Endothelial cell (in vitro differentiated cells): ENCODE data around the gene C3orf62. TPM values are rescaled to one million over a fixed set of nuclear protein-coding genes. Genes with fewer than 3 reads are reported as not detected.
A peak's percentile ranks its signal among the peaks of the same experiment; 100 is the strongest.

Experiments used
- DNase-seq: peaks from one replicate; pipeline ENCODE4 v3.0.0; 2021; ENCODE audit warnings: low spot score
- H3K27ac Mint-ChIP-seq: one replicate; pipeline ENCODE4 v1.8.0; 2021; ENCODE audit warnings: mixed read lengths, inconsistent platforms; ENCODE audit not compliant: unreplicated experiment
- H3K27me3 Mint-ChIP-seq: one replicate; pipeline ENCODE4 v1.8.0; 2021; ENCODE audit warnings: mild to moderate bottlenecking, moderate library complexity, mixed read lengths, inconsistent platforms; ENCODE audit not compliant: unreplicated experiment
- H3K36me3 Mint-ChIP-seq: one replicate; pipeline ENCODE4 v1.8.0; 2021; ENCODE audit warnings: mild to moderate bottlenecking, low read depth, mixed read lengths, inconsistent platforms; ENCODE audit not compliant: unreplicated experiment
- H3K4me1 Mint-ChIP-seq: one replicate; pipeline ENCODE4 v1.8.0; 2021; ENCODE audit warnings: mild to moderate bottlenecking, mixed read lengths, inconsistent platforms; ENCODE audit not compliant: unreplicated experiment
- H3K4me3 Mint-ChIP-seq: one replicate; pipeline ENCODE4 v1.8.0; 2021; ENCODE audit warnings: mild to moderate bottlenecking, mixed read lengths, inconsistent platforms; ENCODE audit not compliant: unreplicated experiment
- H3K9me3 Mint-ChIP-seq: one replicate; pipeline ENCODE4 v1.8.0; 2021; ENCODE audit warnings: mixed read lengths, inconsistent platforms; ENCODE audit not compliant: unreplicated experiment
- total RNA-seq: library from RNA; stranded (reverse); fragmentation: NEBNext Ultra II Directional; extraction: Animal tissue kit (Norgen Biotek cat#: 25700); gene quantifications from one replicate; pipeline ENCODE4 v1.2.1, GENCODE V29; 2021; ENCODE audit not compliant: unreplicated experiment
- TF ChIP-seq, protein P1 (sequence below): fragments of 200-600 bp; sonication (generic); IDR thresholded peaks from one replicate; pipeline ENCODE4 v1.5.0; 2021; ENCODE audit warnings: antibody characterized with exemption; ENCODE audit not compliant: unreplicated experiment

Gene C3orf62
- total RNA-seq, 1 donor from 2014 or later = 3.8 TPM

DNA sequence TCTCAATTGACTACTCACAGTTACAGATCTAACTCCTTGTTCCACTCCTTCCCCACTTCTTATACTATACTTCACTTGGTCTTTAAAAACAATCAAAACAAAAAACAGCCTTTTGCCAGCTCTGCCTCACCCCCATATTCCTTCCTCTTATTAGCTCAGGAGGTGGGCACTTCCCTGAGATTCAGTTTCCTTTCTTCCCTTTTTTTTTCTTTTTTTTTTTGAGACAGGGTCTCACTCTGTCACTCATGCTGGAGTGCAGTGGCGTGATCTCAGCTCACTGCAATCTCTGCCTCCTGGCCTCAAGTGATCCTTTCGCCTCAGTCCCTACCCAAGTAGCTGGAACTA lies 6.9 kb downstream of the C3orf62 start:
- TF ChIP-seq, protein P1, sequence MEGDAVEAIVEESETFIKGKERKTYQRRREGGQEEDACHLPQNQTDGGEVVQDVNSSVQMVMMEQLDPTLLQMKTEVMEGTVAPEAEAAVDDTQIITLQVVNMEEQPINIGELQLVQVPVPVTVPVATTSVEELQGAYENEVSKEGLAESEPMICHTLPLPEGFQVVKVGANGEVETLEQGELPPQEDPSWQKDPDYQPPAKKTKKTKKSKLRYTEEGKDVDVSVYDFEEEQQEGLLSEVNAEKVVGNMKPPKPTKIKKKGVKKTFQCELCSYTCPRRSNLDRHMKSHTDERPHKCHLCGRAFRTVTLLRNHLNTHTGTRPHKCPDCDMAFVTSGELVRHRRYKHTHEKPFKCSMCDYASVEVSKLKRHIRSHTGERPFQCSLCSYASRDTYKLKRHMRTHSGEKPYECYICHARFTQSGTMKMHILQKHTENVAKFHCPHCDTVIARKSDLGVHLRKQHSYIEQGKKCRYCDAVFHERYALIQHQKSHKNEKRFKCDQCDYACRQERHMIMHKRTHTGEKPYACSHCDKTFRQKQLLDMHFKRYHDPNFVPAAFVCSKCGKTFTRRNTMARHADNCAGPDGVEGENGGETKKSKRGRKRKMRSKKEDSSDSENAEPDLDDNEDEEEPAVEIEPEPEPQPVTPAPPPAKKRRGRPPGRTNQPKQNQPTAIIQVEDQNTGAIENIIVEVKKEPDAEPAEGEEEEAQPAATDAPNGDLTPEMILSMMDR = no peak
- Mint-ChIP-seq H3K36me3 (no peaks in the 10 kb centered on the region), H3K27ac (peak overlapping the region; percentile 2), H3K4me1 (peaks cover 6% of the 10 kb centered on the region), H3K9me3 (no peaks in the 10 kb centered on the region), H3K27me3 (peaks cover 2% of the 10 kb centered on the region), H3K4me3 (no peak overlapping the region)
- no peak for DNase-seq

DNA sequence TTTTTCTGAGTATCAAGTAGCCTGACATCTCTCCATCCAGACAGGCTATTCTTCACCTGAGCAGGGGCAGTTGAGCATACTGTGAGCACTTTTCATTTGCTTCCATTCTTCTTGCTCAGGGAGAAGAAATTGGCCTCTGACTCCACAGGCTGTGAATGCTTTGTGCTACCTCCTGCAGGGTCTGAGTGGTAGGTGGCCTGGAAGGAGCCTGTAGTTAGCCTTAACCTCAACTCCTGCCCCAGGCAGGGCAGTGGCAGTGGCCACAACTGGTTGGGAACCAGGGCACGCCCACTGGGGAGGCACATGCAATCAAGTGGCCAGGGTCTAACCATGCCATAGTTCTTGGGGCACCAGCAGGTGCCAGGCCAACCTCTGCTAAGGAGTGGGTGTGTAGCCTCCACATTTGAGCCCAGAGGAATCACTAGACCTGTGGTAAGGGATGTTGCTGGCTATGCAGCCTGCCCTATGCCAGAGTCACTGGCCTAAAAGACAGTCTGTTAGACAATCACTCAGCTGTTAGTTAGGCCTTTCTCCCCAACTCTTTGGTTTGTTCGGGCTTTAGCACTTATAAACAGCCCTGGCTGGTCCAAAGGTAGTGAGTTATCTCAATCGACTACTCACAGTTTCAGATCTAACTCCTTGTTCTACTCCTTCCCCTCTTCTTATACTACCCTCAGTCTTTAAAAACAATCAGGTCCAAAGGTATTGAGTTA lies 7.4 kb downstream of the C3orf62 start:
- Mint-ChIP-seq H3K36me3 (no peaks in the 10 kb centered on the region), H3K4me3 (no peak overlapping the region), H3K27ac (peak overlapping the region; percentile 2), H3K9me3 (no peaks in the 10 kb centered on the region), H3K4me1 (peaks cover 6% of the 10 kb centered on the region), H3K27me3 (peaks cover 2% of the 10 kb centered on the region)
- TF ChIP-seq, protein P1 = no peak
- DNase-seq = no peak

DNA sequence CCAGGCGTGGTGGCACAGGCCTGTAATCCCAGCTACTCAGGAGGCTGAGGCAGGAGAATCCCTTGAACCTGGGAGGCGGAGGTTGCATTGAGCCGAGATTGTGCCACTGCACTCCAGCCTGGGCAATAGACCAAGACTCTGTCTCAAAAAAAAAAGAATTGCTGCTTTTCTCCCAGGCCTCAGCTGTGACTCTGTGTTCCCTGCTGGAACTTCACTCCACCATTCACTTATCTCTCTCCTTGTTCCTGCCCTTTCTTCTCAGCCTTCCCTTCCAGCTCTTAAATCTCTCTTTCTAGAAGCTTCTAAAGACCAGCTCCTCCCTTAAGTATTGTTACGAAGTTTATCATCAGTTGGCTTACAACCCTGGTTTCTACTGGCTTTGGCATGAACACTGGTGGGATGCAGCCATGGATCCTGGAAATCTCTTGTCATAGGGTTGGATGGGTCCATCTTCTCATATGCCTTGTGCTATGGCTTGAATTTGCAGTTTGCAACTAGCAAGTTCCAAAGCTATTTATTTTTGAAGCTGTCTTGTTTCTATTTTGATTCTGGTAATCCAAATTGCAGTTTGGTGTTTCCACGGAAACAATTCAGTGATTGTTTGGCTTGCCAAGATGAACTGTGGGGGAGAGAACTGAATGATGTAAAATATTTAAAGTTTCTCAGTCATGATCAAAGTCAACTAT lies 10.5 kb downstream of the C3orf62 start:
- DNase-seq = no peak
- Mint-ChIP-seq H3K27me3 (peaks cover 2% of the 10 kb centered on the region), H3K36me3 (no peaks in the 10 kb centered on the region), H3K27ac (no peak overlapping the region), H3K4me3 (peak overlapping the region; percentile 52), H3K4me1 (peaks cover 6% of the 10 kb centered on the region), H3K9me3 (no peaks in the 10 kb centered on the region)
- TF ChIP-seq, protein P1 = no peak

DNA sequence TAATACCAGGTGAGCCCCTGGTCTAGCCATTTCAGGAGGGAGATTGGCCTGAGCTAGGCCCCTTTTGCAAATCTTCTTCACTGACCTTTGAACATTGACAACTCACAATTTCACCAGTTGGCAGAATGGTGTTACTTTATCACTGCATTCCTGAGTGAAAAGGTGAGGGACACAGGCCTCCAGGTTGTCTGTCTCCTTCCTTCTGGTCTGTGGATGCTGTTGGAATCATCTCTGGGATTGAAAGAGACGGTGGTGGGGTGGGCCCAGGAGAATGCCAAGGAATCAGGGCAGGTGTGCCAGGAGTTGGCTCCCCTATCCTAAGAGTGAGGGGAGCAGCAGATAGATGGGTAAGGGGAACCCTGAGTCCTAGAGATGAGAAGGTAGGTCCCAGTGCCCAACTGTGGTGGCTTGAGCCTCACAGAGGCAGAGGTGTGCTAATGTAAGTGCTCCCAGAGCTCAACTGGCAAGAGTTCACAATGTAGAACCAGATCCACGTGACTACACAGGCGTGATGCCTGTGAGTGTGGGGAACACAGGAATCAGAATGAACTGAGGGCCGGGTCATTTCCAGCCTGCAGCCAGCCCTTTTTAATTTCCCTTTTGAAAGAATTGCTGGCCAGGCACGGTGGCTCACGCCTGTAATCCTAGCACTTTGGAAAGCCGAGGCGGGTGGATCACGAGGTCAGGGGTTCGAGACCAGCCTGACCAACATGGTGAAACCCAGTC lies 11.2 kb downstream of the C3orf62 start:
- DNase-seq = no peak
- Mint-ChIP-seq H3K27ac (no peak overlapping the region), H3K4me1 (peaks cover 6% of the 10 kb centered on the region), H3K4me3 (no peak overlapping the region), H3K36me3 (no peaks in the 10 kb centered on the region), H3K27me3 (peaks cover 2% of the 10 kb centered on the region), H3K9me3 (no peaks in the 10 kb centered on the region)
- TF ChIP-seq, protein P1 = no peak
